CD1c-positive myeloid dendritic cell (primary cell): ENCODE data around the gene WDR82.
A peak's percentile ranks its signal among the peaks of the same experiment; 100 is the strongest.

Source experiments
- DNase-seq: peaks from one replicate; pipeline ENCODE4 v3.0.0-alpha.2; 2016; ENCODE audit errors: extremely low spot score

WDR82 gene

GRCh38 chr3:52306978-52307377, 28.5 kb upstream of the WDR82 start:
- no peak for DNase-seq

- no peak for DNase-seq
These were observed 27.5 kb upstream of the WDR82 start for GRCh38 chr3:52305926-52306325.

GRCh38 chr3:52303811-52304210, 25.4 kb upstream of the WDR82 start:
- DNase-seq = peak; percentile 38

GRCh38 chr3:52302426-52303145, 24.1 kb upstream of the WDR82 start:
- no peak for DNase-seq

DNA sequence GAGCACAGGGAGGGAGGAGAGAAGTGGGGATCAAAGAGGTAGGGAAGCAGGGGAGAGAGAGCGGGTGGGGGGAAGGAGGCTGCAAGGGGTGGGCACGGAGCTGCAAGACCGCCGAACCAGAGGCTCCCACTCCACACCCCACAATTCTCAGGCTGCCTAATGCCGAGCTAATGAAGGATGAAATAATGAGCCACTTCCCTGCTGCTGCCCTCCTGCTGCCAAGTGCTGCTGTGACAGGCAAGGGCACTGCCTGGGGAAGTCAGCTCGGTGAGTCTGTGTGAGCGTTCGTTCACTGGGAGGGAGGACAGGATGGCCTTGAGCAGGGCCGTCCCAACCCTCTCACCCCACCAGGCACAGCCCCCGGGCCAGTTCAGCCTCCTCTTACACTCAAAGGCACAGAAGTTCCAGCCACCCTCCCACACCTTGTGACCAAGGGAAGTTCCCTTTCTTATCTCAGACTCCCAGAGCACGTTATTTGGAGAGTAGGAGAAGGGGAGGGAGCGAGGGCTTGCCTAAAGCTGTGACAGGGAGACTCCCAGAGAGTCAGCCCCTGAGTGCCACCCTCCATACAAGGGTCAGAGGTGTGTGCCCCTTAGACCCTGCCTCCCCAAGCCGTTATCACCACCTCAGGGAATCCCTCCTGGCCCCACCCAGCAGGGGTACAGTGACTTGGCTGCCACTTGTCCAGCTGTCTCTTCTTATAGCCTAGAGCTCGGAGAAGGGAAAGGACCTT, 21.6 kb upstream of the WDR82 start:
- DNase-seq = peak; percentile 90

DNA sequence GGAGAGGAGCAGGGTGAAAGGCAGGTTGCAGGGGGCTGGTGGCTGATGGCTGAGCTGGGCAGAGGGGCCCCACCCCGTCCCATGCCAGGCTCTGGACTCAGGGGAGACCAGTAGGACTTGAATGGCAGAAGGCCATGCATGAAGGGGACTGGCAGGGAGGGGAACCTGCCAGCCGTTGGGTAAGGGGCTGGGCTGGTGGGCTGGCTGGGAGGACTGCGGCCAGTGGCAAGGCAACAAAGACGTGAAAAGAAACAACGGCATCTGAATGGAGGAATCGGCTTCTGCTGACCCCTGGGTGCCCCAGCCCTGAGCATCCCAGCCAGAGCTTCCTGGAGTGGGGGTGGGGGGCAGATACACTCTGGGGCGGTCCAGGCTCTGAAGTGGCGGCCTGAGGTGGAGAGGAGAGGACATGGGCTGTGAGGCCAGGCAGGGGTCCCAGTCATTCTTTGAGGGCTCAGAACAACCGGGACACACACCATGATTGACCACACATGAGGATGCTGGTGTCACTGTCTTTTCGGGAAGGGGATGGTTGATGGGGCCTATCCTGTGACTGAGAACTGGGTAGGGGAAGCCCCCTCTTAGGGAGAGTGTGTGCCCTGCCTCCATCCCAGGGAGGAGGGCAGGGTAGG, 20.9 kb upstream of the WDR82 start:
- no peak for DNase-seq

DNA sequence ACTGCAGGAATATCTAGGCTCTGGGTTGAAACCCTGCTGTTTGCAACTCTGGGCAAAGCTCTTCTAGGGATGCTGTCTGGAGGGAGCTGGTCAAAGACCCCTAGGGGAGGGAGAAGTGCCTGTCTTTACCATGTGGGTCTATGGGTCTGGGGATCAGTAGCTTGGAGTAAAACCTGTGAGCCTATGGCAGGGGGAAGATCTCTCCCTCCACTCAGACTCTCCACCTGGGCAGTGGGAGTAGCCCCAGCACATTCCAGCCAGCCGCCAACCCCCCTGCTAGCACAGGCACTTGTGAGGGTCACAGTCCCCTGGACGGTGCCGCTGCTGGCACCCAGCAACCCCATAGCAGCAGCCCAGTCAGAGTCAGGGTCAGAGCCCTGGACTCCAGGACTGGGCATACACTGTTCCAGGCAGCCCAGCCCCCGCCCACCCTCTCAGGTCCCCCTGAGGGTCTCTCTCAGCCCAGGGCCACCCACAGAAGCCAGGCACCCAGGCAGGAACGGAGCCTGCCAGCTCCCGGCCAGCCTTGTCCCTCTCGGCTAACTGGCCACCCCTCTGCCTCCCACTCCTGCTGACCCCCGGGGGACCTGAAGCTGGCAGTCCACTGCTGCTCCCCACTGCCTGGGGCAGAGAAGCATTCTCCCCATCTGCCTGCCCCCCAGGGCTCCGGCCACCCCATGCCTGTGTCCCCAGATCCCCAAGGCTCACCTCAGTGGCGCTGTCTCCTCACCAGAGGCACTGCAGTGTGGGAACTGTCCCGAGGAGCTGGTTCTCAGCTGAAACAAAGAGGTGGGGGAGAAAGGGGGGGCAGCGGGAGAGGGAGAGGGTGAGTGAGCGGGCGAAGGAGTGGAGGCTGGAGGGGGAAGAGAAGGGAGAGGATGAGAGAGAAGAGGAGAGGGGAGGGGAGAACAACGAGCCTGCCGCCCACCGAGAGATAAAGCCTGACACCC, 20.0 kb upstream of the WDR82 start:
- DNase-seq = no peak

DNA sequence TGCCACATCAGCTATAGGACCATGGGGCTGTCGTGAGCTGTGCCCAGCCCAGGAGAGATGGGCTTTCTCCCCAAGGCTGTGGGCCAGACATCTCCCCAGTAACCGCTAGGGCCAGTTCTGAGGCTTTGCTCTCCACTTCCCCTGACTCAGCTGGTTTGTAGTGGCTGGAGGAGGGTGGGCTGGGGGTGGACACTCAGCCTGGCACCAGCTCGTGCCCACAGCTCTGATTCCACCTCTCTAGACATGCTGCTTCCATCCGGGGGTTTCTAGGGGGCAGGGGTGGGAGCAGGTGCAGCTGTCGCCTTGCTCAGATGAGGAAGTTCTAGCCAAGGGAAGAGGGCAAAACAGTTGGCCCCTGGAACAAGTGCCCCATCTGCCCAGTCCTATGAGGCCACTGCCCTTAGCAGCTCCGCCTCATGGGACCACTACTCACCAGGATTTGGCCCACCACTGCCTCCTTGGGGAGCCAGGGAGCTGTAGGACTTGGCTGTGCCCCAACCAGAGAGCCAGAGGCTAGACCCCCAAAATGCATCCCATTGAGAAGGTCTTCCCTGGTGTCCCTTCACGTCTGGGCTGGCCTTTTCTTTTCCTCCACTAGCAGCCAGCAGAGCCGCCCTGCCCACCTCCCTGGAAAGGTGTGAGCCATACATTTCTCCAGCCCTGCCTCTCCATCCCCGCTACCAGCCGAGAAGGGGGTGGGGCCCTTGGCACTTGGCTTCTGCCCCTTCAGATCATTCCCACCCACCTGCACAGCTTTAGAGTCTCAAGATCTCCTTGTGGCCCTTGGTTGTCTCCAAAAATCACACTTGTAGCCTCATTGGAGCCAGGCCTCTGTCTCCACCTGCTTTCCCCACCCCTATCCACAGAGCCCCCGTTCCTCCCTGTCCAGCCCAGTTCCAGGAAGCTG, 19.0 kb upstream of the WDR82 start:
- no peak for DNase-seq

GRCh38 chr3:52295671-52296208, 17.3 kb upstream of the WDR82 start:
- no peak for DNase-seq

DNA sequence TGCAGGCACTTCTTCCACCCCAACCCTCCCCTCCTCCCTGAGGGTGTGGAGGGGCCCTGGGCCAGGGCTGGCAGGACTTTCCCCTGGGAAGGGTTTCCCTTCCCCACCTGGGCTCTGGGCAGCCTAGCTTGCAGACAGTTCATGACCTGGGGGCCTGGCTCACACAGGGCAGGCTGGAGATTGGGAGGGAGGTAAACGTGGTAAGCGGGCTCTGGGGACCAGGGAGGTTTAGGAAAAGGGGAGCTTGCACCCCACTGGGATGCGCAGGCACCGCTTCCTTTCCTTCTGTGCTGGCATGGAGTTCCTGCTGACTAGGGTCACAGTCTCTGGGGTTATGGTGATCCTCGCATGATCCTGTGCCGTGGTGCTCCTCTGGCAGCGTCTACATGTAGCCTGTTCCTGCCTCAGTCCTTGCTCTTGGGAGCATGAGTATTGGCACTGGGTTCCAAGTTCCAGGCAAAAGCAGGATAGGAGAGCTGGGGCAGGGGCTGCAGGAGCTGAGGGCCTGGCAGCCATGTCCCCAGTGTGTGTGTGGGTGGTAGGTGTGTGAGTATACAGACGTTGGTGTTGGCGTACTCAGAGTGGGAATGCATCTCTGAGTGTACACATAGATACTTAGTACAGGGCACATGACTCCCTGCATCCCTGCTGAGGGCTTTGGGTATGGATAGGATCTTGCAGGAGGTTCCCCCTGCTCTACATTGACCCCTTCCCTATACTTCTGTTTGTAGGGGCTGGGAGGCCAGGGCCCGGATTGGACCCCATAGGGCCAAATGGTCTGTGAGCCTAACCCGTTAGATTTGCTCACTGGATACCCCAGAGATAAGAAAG, 16.1 kb upstream of the WDR82 start:
- no peak for DNase-seq

- DNase-seq = no peak
These were observed 15.3 kb upstream of the WDR82 start for GRCh38 chr3:52293491-52294319.

GRCh38 chr3:52292247-52293065, 14.0 kb upstream of the WDR82 start:
- no peak for DNase-seq

DNA sequence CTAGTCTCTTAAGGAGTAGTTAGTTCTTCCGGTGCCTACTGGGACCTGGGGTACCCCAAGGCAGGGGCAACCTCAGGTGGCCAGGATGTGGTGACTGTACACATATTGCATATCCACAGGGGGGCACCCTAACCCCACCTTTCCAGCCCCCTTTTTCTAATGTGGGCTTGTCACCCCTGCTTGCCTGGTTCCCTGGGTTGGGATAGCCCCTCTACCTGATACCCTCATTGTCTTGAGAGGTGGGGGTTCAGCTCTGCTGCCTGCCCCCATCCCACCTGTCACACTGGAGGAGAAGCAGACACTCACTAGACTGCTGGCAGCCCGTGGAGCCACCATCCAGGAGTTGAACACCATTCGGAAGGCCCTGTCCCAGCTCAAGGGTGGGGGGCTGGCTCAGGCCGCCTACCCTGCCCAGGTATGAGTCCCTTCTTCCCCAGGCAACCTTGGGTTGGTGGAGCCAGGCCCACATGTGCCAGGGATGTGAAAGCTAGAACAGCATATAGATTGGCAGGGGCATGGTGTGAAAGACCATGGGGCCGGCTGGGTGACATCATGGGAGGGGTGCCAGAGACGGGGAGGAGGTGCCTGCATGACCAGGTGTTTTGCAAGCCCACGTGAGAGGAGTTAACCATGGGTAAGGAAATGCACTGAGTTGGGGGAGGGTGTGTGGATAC, 13.2 kb upstream of the WDR82 start:
- peak; percentile 48 for DNase-seq

GRCh38 chr3:52290596-52291507, 12.4 kb upstream of the WDR82 start:
- DNase-seq = no peak

GRCh38 chr3:52289747-52290595, 11.5 kb upstream of the WDR82 start:
- no peak for DNase-seq
